Measurements from ENCODE around the gene GABBR2. TPM values are rescaled to one million over a fixed set of nuclear protein-coding genes. Genes with fewer than 3 reads are reported as not detected.

GABBR2 gene
- total and polyA plus RNA-seq, 12 donors, result under 0.01 to 1.3 (median 0.45) TPM

GRCh38 chr9:98241357-98242300, 467.1 kb downstream of the GABBR2 start:
- Histone ChIP-seq H3K4me1 (peaks cover 0 to 42% (median 0%) of the 10 kb centered on the region in 9 donors), H3K27me3 (no peaks in the 10 kb centered on the region), H3K9me3 (no peaks in the 10 kb centered on the region), H3K4me3 (no peak overlapping the region), H3K36me3 (peaks cover 0 to 26% (median 0%) of the 10 kb centered on the region in 9 donors), H3K27ac (peak overlapping the region in 1 of 10 donors; percentile 72)
- 86 to 87% methylated on average over 8 of the region's 8 CpGs for WGBS, 2 donors
- intact Hi-C loops (cut with DNase I), result no loop called here
- ATAC-seq (no peak), DNase-seq (no peak)
- TF ChIP-seq CTCF (IDR thresholded peaks at IDR 0.05), result no peak

DNA sequence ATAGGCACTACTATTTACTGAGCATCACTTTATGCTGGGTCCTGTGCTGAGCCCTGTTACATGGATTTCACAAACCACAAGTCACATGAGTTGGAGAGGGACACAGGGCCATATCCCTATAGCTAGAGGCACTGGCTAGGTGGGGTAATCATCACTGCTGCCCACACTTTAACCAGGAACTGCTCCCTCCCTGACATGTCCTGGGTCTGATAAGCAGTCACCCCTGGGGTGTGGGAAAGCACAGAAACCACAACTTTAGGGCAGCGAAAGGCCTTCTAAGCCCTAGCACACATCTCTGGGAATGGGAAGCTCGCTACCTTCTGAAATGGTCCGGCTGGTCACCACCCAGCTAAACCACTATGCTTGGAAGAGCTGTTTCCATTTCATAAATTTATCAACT, 468.3 kb downstream of the GABBR2 start:
- Histone ChIP-seq H3K4me1 (peaks cover 0 to 39% (median 0%) of the 10 kb centered on the region in 9 donors), H3K4me3 (no peak overlapping the region), H3K27me3 (no peaks in the 10 kb centered on the region), H3K36me3 (peaks cover 0 to 32% (median 0%) of the 10 kb centered on the region in 9 donors), H3K9me3 (no peaks in the 10 kb centered on the region), H3K27ac (peak overlapping the region in 1 of 10 donors; percentile 72)
- 91 to 94% methylated on average over 3 of the region's 3 CpGs for WGBS, 2 donors
- DNase-seq (no peak), ATAC-seq (no peak)
- intact Hi-C loops (cut with DNase I), result no loop called here
- TF ChIP-seq CTCF (IDR thresholded peaks at IDR 0.05), result no peak

Other genes with a start within 250 kb of the GABBR2 start
- gene ANKS6, start 87.6 kb upstream of the GABBR2 start, total RNA-seq, result 1 to 10 TPM; 3.1 to 5.4 (median 4.1) TPM
- 1 to 10 TPM; 6.9 to 8.0 TPM for gene ANKS6, start 87.6 kb upstream of the GABBR2 start, polyA plus RNA-seq
- 1 to 10 TPM in 3 of 10 donors, under 1 TPM in 7; 0.25 to 1.3 (median 0.53) TPM for gene GALNT12, start 98.7 kb upstream of the GABBR2 start, total RNA-seq
- gene GALNT12, start 98.7 kb upstream of the GABBR2 start, polyA plus RNA-seq, result under 1 TPM; 0.38 to 0.59 TPM
- 10 to 100 TPM; 31.0 to 64.8 (median 52.9) TPM for gene COL15A1, start 235.0 kb upstream of the GABBR2 start, total RNA-seq
- 10 to 100 TPM; 25.6 to 27.0 TPM for gene COL15A1, start 235.0 kb upstream of the GABBR2 start, polyA plus RNA-seq